Measurements from ENCODE around the gene PITPNM1.

- no peak for TF ChIP-seq CTCF (IDR thresholded peaks at IDR 0.05; ENCODE audit: low read depth, low read length)
- TF ChIP-seq MAX (IDR thresholded peaks at IDR 0.05; ENCODE audit: low read depth, low read length) = no peak
- TF ChIP-seq POLR2A (IDR thresholded peaks at IDR 0.05; ENCODE audit: extremely low read depth, insufficient read length) = no peak
- no peak for TF ChIP-seq MYC (IDR thresholded peaks at IDR 0.05; ENCODE audit: low read depth, low read length)
Observed at GRCh38 chr11:67541198-67541597, 36.0 kb upstream of the PITPNM1 start.
